C4-2B (cell line): ENCODE measurements around the gene HMX3.

Experiments
- CTCF ChIP-seq: fragments of 450-650 bp; conservative IDR thresholded peaks from 2 replicates; pipeline ENCODE4 v1.5.1; 2017; ENCODE audit warnings: mild to moderate bottlenecking
- ZFX ChIP-seq: fragments of 450-650 bp; IDR thresholded peaks from 2 replicates; pipeline ENCODE4 v1.6.1; 2017

- TF ChIP-seq CTCF (no peak), ZFX (no peak)
These were observed 49.5 kb upstream of the HMX3 start for GRCh38 chr10:123086281-123086680.
